Activated CD4-positive, alpha-beta T cell treated with anti-CD3 and anti-CD28 coated beads, Interleukin-2, Interleukin-6, amounts not matched to agents 100 ng/mL and 50 ng/mL, durations not matched to agents 16 hours and 8 hours (primary cell): ENCODE measurements around the gene HABP2.

Experiments
- DNase-seq: peaks from one replicate; pipeline ENCODE4 v3.0.0-alpha.2; 2020

HABP2 gene

GRCh38 chr10:113560071-113560470 lies 7.2 kb downstream of the HABP2 start:
- DNase-seq, result no peak

GRCh38 chr10:113561214-113561613 lies 8.4 kb downstream of the HABP2 start:
- no peak for DNase-seq

- no peak for DNase-seq
Observed at GRCh38 chr10:113562069-113562468, 9.2 kb downstream of the HABP2 start.

- DNase-seq, result no peak
Observed at GRCh38 chr10:113562704-113563103, 9.9 kb downstream of the HABP2 start.

GRCh38 chr10:113563306-113564088 lies 10.6 kb downstream of the HABP2 start:
- peak; percentile 75 for DNase-seq

GRCh38 chr10:113565364-113565763 lies 12.5 kb downstream of the HABP2 start:
- DNase-seq, result no peak

GRCh38 chr10:113566888-113567287 lies 14.0 kb downstream of the HABP2 start:
- no peak for DNase-seq

- DNase-seq, result no peak
Observed at GRCh38 chr10:113569576-113569975, 16.7 kb downstream of the HABP2 start.

- no peak for DNase-seq
Observed at GRCh38 chr10:113572520-113573290, 19.9 kb downstream of the HABP2 start.

GRCh38 chr10:113573368-113573767 lies 20.5 kb downstream of the HABP2 start:
- no peak for DNase-seq

- DNase-seq, result no peak
Observed at GRCh38 chr10:113576852-113577251, 24.0 kb downstream of the HABP2 start.

GRCh38 chr10:113578773-113579172 lies 25.9 kb downstream of the HABP2 start:
- DNase-seq, result no peak

GRCh38 chr10:113581092-113581491 lies 28.2 kb downstream of the HABP2 start:
- no peak for DNase-seq

GRCh38 chr10:113583571-113583970 lies 30.7 kb downstream of the HABP2 start:
- no peak for DNase-seq

- DNase-seq, result no peak
Observed at GRCh38 chr10:113585949-113586348, 33.1 kb downstream of the HABP2 start.

GRCh38 chr10:113589201-113589770 lies 36.4 kb downstream of the HABP2 start:
- DNase-seq, result no peak

GRCh38 chr10:113590581-113590980 lies 37.7 kb downstream of the HABP2 start:
- no peak for DNase-seq

GRCh38 chr10:113592380-113592779 lies 39.5 kb downstream of the HABP2 start:
- no peak for DNase-seq

GRCh38 chr10:113594652-113595051 lies 41.8 kb downstream of the HABP2 start:
- no peak for DNase-seq

GRCh38 chr10:113600569-113600968 lies 47.7 kb downstream of the HABP2 start:
- DNase-seq, result peak; percentile 23

- DNase-seq, result no peak
Observed at GRCh38 chr10:113603057-113603777, 50.4 kb downstream of the HABP2 start.

GRCh38 chr10:113604572-113604971 lies 51.7 kb downstream of the HABP2 start:
- DNase-seq, result no peak

GRCh38 chr10:113605268-113605978 lies 52.6 kb downstream of the HABP2 start:
- no peak for DNase-seq
